ENCODE measurements around the gene LRRC72.

DNA sequence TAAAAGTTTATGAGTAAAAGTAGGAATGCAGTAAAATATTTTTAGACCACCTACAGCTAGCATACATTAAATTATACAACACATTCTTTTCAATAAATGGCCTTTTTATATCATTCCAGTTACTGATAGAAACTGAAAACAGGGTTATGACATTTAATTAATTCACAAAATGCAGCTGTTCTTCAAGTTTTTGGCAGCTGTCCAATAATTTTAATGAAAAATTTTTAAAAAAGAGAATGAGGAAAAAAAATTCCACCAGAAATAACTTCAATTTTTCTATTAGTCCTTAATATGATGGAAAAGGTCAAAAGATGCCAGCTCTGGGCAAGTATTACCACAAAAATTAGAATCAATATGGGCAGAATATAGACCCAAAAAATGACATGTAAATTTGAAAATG lies 11.9 kb upstream of the LRRC72 start:
- TF ChIP-seq EZH2 (IDR thresholded peaks at IDR 0.05; ENCODE audit: insufficient read depth, low read length), result no peak
- TF ChIP-seq, protein P1, sequence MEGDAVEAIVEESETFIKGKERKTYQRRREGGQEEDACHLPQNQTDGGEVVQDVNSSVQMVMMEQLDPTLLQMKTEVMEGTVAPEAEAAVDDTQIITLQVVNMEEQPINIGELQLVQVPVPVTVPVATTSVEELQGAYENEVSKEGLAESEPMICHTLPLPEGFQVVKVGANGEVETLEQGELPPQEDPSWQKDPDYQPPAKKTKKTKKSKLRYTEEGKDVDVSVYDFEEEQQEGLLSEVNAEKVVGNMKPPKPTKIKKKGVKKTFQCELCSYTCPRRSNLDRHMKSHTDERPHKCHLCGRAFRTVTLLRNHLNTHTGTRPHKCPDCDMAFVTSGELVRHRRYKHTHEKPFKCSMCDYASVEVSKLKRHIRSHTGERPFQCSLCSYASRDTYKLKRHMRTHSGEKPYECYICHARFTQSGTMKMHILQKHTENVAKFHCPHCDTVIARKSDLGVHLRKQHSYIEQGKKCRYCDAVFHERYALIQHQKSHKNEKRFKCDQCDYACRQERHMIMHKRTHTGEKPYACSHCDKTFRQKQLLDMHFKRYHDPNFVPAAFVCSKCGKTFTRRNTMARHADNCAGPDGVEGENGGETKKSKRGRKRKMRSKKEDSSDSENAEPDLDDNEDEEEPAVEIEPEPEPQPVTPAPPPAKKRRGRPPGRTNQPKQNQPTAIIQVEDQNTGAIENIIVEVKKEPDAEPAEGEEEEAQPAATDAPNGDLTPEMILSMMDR (IDR thresholded peaks at IDR 0.05; ENCODE audit: insufficient read depth, low read depth, low read length), result no peak

All from astrocyte (in vitro differentiated cells and primary cell).